ENCODE data around the gene CASP10.
"Not testable (repeated sequence)": the region's sequence is repeated elsewhere in the genome, so short reads cannot be mapped to it uniquely, and the experiment has no call there.

The CASP10 gene

DNA sequence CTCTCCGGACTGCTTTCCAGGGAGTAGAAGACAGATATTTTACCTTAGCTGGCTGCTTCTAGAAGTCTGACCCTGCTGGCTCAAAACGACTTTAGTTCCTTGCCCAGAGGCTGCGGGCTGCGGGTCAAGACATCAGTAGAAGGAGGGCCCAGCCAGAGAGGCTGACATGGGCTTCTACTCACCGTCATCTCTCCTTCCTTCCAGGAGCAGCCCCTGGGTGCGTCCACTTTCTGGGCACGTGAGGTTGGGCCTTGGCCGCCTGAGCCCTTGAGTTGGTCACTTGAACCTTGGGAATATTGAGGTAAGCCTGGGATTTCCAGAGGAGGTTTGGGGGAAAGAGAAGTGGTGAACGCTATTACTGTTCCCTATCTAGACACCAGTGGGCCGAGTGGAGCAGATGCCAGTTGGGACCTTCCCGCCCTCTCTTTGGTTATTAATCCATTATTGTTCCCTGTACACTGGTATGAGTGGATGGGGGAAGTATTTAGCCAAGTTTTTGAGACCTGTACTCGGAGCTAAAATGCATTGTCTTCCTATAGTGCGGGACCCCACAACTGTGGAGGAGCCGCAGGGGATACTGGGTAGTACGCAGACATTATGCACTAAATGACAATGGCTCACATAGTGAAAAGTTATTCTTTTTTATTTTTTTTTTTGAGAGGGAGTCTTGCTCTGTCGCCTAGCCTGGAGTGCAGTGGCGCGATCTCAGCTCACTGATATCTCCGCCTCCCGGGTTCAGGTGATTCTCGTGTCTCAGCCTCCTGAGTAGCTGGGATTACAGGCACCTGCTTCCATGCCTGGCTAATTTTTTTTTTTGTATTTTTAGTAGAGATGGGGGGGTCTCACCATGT is 51.1 kb downstream of the CASP10 start:
- TF ChIP-seq, protein P1, sequence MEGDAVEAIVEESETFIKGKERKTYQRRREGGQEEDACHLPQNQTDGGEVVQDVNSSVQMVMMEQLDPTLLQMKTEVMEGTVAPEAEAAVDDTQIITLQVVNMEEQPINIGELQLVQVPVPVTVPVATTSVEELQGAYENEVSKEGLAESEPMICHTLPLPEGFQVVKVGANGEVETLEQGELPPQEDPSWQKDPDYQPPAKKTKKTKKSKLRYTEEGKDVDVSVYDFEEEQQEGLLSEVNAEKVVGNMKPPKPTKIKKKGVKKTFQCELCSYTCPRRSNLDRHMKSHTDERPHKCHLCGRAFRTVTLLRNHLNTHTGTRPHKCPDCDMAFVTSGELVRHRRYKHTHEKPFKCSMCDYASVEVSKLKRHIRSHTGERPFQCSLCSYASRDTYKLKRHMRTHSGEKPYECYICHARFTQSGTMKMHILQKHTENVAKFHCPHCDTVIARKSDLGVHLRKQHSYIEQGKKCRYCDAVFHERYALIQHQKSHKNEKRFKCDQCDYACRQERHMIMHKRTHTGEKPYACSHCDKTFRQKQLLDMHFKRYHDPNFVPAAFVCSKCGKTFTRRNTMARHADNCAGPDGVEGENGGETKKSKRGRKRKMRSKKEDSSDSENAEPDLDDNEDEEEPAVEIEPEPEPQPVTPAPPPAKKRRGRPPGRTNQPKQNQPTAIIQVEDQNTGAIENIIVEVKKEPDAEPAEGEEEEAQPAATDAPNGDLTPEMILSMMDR (IDR thresholded peaks at IDR 0.05; ENCODE audit: low read depth, low read length), result no peak

GRCh38 chr2:201234663-201235135 is 51.8 kb downstream of the CASP10 start:
- no peak overlapping the region for H3K4me3 ChIP-seq (replicated peaks in 1 of 2; ENCODE audit: low read depth in 2 of 2, low read length in 2 of 2)
- DNase-seq (ENCODE audit: low read depth in 2 of 2), result peak in 1 of 2 donors; percentile 27
- TF ChIP-seq, protein P1 (IDR thresholded peaks at IDR 0.05; ENCODE audit: low read depth, low read length), result no peak

More for the DNA sequence above, 51.1 kb downstream of the CASP10 start:
- no peak overlapping the region for H3K4me3 ChIP-seq (replicated peaks in 1 of 2; ENCODE audit: low read depth in 2 of 2, low read length in 2 of 2)
- DNase-seq (ENCODE audit: low read depth in 2 of 2), result no peak

GRCh38 chr2:201235860-201236811 is 53.2 kb downstream of the CASP10 start:
- H3K4me3 ChIP-seq (replicated peaks in 1 of 2; ENCODE audit: low read depth in 2 of 2, low read length in 2 of 2), result no peak overlapping the region
- TF ChIP-seq, protein P1 (IDR thresholded peaks at IDR 0.05; ENCODE audit: low read depth, low read length), result peak; percentile 50
- peak; percentile 91 to 94 for DNase-seq (ENCODE audit: low read depth in 2 of 2)

GRCh38 chr2:201237486-201238123 is 54.7 kb downstream of the CASP10 start:
- H3K4me3 ChIP-seq (replicated peaks in 1 of 2; ENCODE audit: low read depth in 2 of 2, low read length in 2 of 2), result no peak overlapping the region
- DNase-seq (ENCODE audit: low read depth in 2 of 2), result no peak
- TF ChIP-seq, protein P1 (IDR thresholded peaks at IDR 0.05; ENCODE audit: low read depth, low read length), result no peak

GRCh38 chr2:201239167-201239935 is 56.4 kb downstream of the CASP10 start:
- peak; percentile 40 to 50 for DNase-seq (ENCODE audit: low read depth in 2 of 2)
- H3K4me3 ChIP-seq (replicated peaks in 1 of 2; ENCODE audit: low read depth in 2 of 2, low read length in 2 of 2), result not testable (repeated sequence)

- TF ChIP-seq, protein P1 (IDR thresholded peaks at IDR 0.05; ENCODE audit: low read depth, low read length), result no peak
- DNase-seq (ENCODE audit: low read depth in 2 of 2), result no peak
- H3K4me3 ChIP-seq (replicated peaks in 1 of 2; ENCODE audit: low read depth in 2 of 2, low read length in 2 of 2), result no peak overlapping the region
These were observed 59.8 kb downstream of the CASP10 start for GRCh38 chr2:201242571-201243277.

Measured in cardiac fibroblast (primary cell).